Measurements from ENCODE around the gene ITPR1.

ITPR1 gene

DNA sequence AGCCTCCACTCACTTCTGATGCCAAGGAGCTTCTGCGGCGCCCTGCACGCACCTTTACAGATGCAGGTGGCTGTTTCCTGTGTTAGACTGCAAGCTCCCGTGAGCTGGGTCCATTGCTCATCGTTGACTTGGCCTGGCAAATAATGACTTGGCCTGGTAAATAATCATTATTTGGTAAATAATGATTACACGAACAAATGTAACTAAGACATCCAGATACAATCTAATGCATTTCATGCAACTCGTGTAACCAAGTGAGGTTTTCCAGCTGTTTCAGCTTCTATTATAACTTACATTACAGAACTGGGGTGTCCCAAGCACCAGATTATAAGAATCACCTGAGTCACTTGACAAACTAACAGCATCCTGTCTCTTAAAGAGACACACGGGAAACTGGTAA is 394.0 kb downstream of the ITPR1 start:
- Histone ChIP-seq H3K4me3 (no peak overlapping the region), H3K27ac (no peak overlapping the region), H4K20me1 (no peaks in the 10 kb centered on the region), H3K36me3 (no peaks in the 10 kb centered on the region), H3K4me1 (peaks cover 9% of the 10 kb centered on the region), H3K9ac (no peak overlapping the region), H3K27me3 (no peaks in the 10 kb centered on the region), H3K9me3 (no peaks in the 10 kb centered on the region), H3K4me2 (no peak overlapping the region)
- TF ChIP-seq Cebpa-rat (IDR thresholded peaks at IDR 0.05) = no peak

DNA sequence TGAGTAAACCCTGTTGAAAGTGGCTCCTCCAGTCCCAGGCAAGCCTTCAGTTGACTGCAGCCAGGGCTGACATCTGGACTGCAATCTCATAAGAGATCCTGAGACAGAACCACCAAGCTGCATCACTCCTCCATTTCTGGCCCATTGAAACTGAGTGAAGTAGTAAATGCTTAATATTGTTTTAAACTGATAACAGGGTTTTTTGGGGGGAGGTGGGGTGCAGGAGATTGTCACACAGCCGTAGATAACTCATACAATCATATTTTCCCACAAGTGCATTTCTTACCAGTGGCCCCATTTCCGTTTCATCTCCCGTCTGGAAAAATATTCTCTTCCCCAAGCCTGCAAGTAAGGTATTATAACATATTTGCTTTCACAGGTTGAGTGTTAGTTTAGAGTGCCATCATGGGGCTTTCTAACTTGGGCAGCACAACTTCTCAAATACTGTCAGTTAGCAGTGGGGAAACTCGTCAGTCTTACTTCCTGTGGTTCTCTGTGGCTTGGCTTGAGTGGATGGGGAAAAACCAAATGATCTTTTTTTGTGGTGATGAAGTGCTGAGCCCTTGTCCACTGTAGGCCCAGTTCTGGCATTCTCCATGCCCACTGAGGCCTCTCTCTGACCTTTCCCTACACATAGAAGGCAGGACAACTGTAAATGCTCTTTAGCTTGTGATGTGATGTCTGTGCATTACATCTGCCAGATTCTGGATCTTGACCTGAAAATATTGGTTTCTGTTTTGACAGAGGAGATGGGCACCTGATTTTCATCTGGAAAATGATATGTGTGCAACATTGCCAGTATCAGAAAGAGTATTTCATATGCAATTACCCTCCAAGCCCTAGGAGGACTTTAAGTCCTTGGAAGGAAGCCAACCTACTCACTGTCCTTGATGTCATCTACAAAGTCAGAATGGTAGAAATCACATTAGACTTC is 396.0 kb downstream of the ITPR1 start:
- H3K4me1 ChIP-seq = peaks cover 17% of the 10 kb centered on the region
- no peaks in the 10 kb centered on the region for H3K9me3 ChIP-seq
- H3K9ac ChIP-seq = no peak overlapping the region
- no peaks in the 10 kb centered on the region for H3K27me3 ChIP-seq
- H3K4me3 ChIP-seq = no peak overlapping the region
- H4K20me1 ChIP-seq = no peaks in the 10 kb centered on the region
- no peak overlapping the region for H3K27ac ChIP-seq
- H3K4me2 ChIP-seq = peak overlapping the region; percentile 44
- no peak for TF ChIP-seq Cebpa-rat (IDR thresholded peaks at IDR 0.05)
- H3K36me3 ChIP-seq = no peaks in the 10 kb centered on the region

DNA sequence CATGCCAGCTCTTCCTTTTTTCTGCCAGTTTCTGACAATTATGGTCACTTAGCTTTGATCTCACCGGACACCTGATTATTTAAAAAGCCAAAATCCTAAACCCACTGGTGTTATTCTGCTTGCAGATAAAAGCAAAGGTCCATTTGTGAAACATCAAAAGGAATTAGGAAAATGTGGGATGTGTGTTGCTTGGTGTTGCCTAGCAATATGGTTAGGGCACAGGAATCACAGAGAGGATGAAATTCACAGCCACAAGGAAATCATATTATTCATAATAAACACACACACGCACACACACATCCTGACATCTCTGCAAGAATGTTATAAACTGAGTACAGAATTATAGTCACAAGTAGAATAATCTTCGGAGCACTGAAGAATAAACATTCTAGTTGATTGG is 396.7 kb downstream of the ITPR1 start:
- Histone ChIP-seq H3K9me3 (no peaks in the 10 kb centered on the region), H3K4me1 (peaks cover 17% of the 10 kb centered on the region), H3K27me3 (no peaks in the 10 kb centered on the region), H3K27ac (no peak overlapping the region), H3K4me2 (no peak overlapping the region), H4K20me1 (no peaks in the 10 kb centered on the region), H3K9ac (no peak overlapping the region), H3K4me3 (no peak overlapping the region), H3K36me3 (no peaks in the 10 kb centered on the region)
- TF ChIP-seq Cebpa-rat (IDR thresholded peaks at IDR 0.05) = no peak

DNA sequence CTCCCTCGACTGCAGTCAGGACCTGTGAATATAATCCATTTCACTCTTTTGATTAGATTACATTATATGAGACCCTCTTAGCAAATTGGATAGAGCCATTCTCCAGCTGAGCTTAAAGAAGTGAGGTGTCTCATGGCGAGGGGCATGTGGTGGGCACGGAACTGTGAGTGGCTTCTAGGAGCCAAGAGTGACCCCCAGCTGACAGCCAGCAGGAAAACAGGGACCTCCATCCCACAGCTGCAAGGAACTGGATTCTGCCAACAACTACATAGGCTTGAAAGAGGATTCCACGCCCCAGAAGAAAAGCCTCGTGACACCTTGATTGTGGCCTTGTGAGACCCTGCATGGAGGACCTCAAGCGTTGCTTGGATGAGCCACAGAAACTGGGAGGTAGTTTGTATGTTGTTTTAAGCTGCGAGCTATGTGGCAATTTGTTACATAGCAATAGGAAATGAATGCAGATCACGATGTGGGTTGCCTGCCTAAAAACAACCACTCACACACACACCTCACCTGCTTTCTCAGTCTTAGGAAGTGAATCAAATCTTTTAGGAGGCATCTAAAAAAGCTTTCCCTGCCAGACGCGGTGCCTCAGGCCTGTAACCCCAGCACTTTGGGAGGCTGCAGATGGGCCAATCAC is 401.9 kb downstream of the ITPR1 start:
- H3K27me3 ChIP-seq = no peaks in the 10 kb centered on the region
- H3K36me3 ChIP-seq = no peaks in the 10 kb centered on the region
- no peaks in the 10 kb centered on the region for H3K9me3 ChIP-seq
- H3K4me2 ChIP-seq = no peak overlapping the region
- no peak overlapping the region for H3K27ac ChIP-seq
- no peak overlapping the region for H3K4me3 ChIP-seq
- H3K9ac ChIP-seq = no peak overlapping the region
- H3K4me1 ChIP-seq = peaks cover 8% of the 10 kb centered on the region
- no peak for TF ChIP-seq Cebpa-rat (IDR thresholded peaks at IDR 0.05)
- no peaks in the 10 kb centered on the region for H4K20me1 ChIP-seq

DNA sequence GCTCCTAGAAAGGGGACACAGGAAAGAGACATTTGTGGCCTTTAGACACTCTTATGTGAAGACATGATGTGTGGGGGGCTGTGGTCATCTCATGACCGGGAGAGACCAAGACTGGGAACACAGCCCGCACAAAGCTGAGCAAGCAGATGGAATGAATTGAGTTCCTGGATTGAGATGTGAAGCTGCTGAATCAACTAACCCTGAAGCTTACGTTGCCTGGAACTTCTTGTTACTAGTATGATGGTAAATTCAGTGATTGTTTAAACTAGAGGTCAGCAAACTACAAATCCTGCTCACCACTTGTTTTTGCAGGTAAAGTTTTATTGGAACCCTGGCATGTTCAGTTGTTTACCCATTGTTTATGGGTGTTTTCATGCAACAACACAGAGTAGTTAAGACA is 402.7 kb downstream of the ITPR1 start:
- Histone ChIP-seq H4K20me1 (no peaks in the 10 kb centered on the region), H3K9me3 (no peaks in the 10 kb centered on the region), H3K4me2 (no peak overlapping the region), H3K9ac (no peak overlapping the region), H3K4me3 (no peak overlapping the region), H3K27me3 (no peaks in the 10 kb centered on the region), H3K4me1 (peaks cover 8% of the 10 kb centered on the region), H3K27ac (no peak overlapping the region), H3K36me3 (no peaks in the 10 kb centered on the region)
- TF ChIP-seq Cebpa-rat (IDR thresholded peaks at IDR 0.05) = no peak
